Tibial nerve (tissue), 4 donors: ENCODE results near the gene PPIP5K2.

Experiments used
- EP300 ChIP-seq, 2 donors: sonication (generic); formaldehyde crosslinking; IDR thresholded peaks; one replicate each; pipeline ENCODE4 v1.6.1; 2017; ENCODE audit warnings: antibody characterized with exemption in 2 of 2, mild to moderate bottlenecking in 1 of 2
- POLR2A ChIP-seq, 2 donors: fragments of 450-650 bp; IDR thresholded peaks; one replicate each; pipeline ENCODE4 v1.6.1; 2017; ENCODE audit warnings: antibody characterized with exemption in 2 of 2, mild to moderate bottlenecking in 2 of 2, moderate library complexity in 2 of 2
- TF ChIP-seq, protein P1 (sequence below), 5 experiments: fragments of 200-600 bp in 3 of 5; fragments of 450-650 bp in 2 of 5; sonication (generic) in 3 of 5; IDR thresholded peaks; one replicate each; pipeline ENCODE4 v1.5.1; 2016 to 2019; ENCODE audit warnings: antibody characterized with exemption in 5 of 5, mild to moderate bottlenecking in 3 of 5, moderate library complexity in 2 of 5

DNA sequence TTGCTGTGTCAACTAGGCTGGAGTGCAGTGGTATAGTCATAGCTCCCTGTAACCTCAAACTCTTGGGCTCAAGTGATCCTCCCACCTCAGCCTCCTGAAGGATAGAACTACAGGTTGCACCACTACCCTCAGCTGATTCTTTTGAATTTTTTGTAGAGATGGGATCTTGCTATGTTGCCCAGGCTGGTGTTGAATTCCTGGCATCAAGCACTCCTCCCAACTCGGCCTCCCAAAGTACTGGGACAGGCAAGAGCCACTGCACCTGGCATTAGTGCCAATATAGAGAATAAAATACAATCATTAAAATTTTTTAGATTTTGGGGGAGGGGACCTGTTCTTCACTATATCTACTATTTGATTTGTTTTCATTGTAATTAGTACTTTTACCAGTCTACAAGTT is 15.4 kb downstream of the PPIP5K2 start:
- TF ChIP-seq, protein P1, sequence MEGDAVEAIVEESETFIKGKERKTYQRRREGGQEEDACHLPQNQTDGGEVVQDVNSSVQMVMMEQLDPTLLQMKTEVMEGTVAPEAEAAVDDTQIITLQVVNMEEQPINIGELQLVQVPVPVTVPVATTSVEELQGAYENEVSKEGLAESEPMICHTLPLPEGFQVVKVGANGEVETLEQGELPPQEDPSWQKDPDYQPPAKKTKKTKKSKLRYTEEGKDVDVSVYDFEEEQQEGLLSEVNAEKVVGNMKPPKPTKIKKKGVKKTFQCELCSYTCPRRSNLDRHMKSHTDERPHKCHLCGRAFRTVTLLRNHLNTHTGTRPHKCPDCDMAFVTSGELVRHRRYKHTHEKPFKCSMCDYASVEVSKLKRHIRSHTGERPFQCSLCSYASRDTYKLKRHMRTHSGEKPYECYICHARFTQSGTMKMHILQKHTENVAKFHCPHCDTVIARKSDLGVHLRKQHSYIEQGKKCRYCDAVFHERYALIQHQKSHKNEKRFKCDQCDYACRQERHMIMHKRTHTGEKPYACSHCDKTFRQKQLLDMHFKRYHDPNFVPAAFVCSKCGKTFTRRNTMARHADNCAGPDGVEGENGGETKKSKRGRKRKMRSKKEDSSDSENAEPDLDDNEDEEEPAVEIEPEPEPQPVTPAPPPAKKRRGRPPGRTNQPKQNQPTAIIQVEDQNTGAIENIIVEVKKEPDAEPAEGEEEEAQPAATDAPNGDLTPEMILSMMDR (IDR thresholded peaks at IDR 0.05) = no peak
- TF ChIP-seq POLR2A (IDR thresholded peaks at IDR 0.05) = no peak
- TF ChIP-seq EP300 (IDR thresholded peaks at IDR 0.05) = no peak
